ENCODE data around the gene SEH1L.

DNA sequence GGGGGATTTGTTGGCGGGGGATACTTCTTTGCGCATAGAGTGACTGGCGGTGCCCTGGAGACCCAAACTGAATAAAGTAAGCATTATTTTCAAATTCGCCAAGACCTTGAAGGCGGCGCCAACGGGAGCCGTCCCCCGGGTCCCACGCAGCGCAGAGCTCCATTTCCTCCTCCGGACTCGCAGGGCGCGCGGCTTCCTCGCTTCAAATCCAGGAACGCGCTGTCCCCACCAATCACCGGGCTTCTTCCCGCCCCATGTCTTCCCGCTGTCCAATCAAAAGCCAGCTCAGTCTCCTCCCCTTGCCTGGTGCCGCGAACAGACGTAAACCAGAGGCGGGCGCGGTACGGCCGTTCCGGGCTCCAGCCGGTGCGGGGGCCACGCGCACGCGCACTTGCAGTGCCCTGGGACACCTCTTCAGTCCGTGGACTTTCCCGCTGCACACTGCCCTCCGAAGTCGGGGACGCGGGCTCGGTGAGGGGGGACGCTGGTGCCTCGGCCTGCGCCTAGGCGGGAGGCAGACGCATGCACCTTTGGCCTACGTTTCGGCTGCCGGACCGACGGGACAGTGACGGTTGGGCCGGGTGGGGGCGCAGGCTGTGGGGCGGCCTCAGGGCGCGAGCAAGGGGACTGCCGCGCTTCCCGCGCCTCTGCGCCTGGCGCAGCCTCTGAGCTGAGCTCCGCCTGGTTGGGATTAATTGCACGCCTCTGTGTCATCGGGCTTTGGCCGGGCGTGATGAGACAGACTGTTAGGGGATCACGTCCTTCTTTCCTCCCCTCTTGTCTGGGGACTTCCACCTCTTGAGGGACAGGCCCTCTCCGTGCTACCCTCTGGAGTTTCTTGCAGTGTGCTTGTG is 43.4 kb downstream of the SEH1L start, which contains the start of gene CEP192:
- TF ChIP-seq, protein P1, sequence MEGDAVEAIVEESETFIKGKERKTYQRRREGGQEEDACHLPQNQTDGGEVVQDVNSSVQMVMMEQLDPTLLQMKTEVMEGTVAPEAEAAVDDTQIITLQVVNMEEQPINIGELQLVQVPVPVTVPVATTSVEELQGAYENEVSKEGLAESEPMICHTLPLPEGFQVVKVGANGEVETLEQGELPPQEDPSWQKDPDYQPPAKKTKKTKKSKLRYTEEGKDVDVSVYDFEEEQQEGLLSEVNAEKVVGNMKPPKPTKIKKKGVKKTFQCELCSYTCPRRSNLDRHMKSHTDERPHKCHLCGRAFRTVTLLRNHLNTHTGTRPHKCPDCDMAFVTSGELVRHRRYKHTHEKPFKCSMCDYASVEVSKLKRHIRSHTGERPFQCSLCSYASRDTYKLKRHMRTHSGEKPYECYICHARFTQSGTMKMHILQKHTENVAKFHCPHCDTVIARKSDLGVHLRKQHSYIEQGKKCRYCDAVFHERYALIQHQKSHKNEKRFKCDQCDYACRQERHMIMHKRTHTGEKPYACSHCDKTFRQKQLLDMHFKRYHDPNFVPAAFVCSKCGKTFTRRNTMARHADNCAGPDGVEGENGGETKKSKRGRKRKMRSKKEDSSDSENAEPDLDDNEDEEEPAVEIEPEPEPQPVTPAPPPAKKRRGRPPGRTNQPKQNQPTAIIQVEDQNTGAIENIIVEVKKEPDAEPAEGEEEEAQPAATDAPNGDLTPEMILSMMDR (IDR thresholded peaks at IDR 0.05): peak in 3 of 6 experiments; percentile 17 to 32 (median 19)
- TF ChIP-seq POLR2A (IDR thresholded peaks at IDR 0.05) (peak in 2 of 4 donors; percentile 76 to 88), POLR2AphosphoS5 (IDR thresholded peaks at IDR 0.05) (peak; percentile 86 to 91)

Data from upper lobe of left lung (tissue), 4 donors.